ENCODE measurements around the gene NID2. TPM values are rescaled to one million over a fixed set of nuclear protein-coding genes. Genes with fewer than 3 reads are reported as not detected.
A peak's percentile ranks its signal among the peaks of the same experiment; 100 is the strongest.

NID2 gene
- total and polyA plus RNA-seq, 3 experiments from 2014 or later, result 0.30 TPM; not detected in 2

- peak overlapping the region in 2 of 8 donors; percentile 38 to 69 for H3K27ac Mint-ChIP-seq
- no peak overlapping the region for H3K4me3 Mint-ChIP-seq
- CTCF ChIA-PET, result interaction anchor here (1.3 kb wide), 1 partner anchor 126 kb away, joined by 3 read pairs; no protein-coding TSS in a partner anchor
- H3K36me3 Mint-ChIP-seq, result peaks cover 0 to 3% (median 0%) of the 10 kb centered on the region in 3 donors
- H3K4me1 ChIP-seq (ENCODE audit: insufficient read depth, low read length), result no peaks in the 10 kb centered on the region
- H3K27ac ChIP-seq (ENCODE audit: low read depth, low read length), result no peak overlapping the region
- H3K4me1 Mint-ChIP-seq, result no peaks in the 10 kb centered on the region
- DNase-seq, result no peak
- peaks cover 4% of the 10 kb centered on the region for H3K27me3 ChIP-seq (ENCODE audit: insufficient read depth, low read length, poor library complexity, severe bottlenecking)
- no peak overlapping the region for H3K4me3 ChIP-seq (ENCODE audit: low read length)
- no peaks in the 10 kb centered on the region for H3K36me3 ChIP-seq (ENCODE audit: insufficient read depth, low read length)
- H3K27me3 Mint-ChIP-seq, result peaks cover 6 to 14% of the 10 kb centered on the region in 2 donors
- no peaks in the 10 kb centered on the region for H3K9me3 Mint-ChIP-seq
- no peaks in the 10 kb centered on the region for H3K9me3 ChIP-seq (ENCODE audit: low read length)
- POLR2A ChIA-PET, result no interaction called here
Observed at GRCh38 chr14:52049721-52050588, 18.9 kb downstream of the NID2 start.

DNA sequence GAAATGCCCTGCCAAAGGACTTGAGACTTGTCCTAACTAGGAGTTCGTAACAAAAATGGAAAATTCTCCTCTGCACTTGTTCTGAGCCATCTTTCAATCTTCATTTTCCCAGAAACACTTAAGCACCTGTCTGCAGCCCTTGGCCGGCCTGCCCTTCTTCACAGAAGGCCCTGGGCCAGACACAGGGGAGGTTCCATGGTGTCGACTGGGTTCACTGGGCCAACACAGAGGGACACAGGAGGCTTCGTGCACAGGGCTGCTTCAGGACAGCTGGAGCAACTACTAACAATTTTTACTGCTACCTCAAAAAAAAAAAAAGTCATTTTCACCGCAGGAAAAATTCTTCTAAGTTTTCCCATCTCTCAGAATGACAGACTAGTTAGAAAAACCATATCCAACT, 19.6 kb downstream of the NID2 start:
- H3K36me3 ChIP-seq (ENCODE audit: insufficient read depth, low read length), result no peaks in the 10 kb centered on the region
- no peaks in the 10 kb centered on the region for H3K36me3 Mint-ChIP-seq
- CTCF ChIA-PET, result no interaction called here
- no peak overlapping the region for H3K27ac ChIP-seq (ENCODE audit: low read depth, low read length)
- no peaks in the 10 kb centered on the region for H3K4me1 Mint-ChIP-seq
- H3K4me1 ChIP-seq (ENCODE audit: insufficient read depth, low read length), result no peaks in the 10 kb centered on the region
- H3K27me3 Mint-ChIP-seq, result peaks cover 6 to 10% of the 10 kb centered on the region in 2 donors
- H3K4me3 ChIP-seq (ENCODE audit: low read length), result no peak overlapping the region
- H3K4me3 Mint-ChIP-seq, result no peak overlapping the region
- POLR2A ChIA-PET, result no interaction called here
- peaks cover 4% of the 10 kb centered on the region for H3K27me3 ChIP-seq (ENCODE audit: insufficient read depth, low read length, poor library complexity, severe bottlenecking)
- peak overlapping the region in 1 of 8 donors; percentile 5 for H3K27ac Mint-ChIP-seq
- H3K9me3 ChIP-seq (ENCODE audit: low read length), result no peaks in the 10 kb centered on the region
- no peaks in the 10 kb centered on the region for H3K9me3 Mint-ChIP-seq
- DNase-seq, result no peak

GRCh38 chr14:52048641-52049204, 20.1 kb downstream of the NID2 start:
- Histone ChIP-seq H3K27ac (ENCODE audit: low read depth, low read length) (no peak overlapping the region), H3K9me3 (ENCODE audit: low read length) (no peaks in the 10 kb centered on the region), H3K27me3 (ENCODE audit: insufficient read depth, low read length, poor library complexity, severe bottlenecking) (peaks cover under 1% of the 10 kb centered on the region), H3K4me3 (ENCODE audit: low read length) (no peak overlapping the region), H3K4me1 (ENCODE audit: insufficient read depth, low read length) (no peaks in the 10 kb centered on the region), H3K36me3 (ENCODE audit: insufficient read depth, low read length) (no peaks in the 10 kb centered on the region)
- ChIA-PET POLR2A (no interaction called here), CTCF (no interaction called here)
- Mint-ChIP-seq H3K9me3 (no peaks in the 10 kb centered on the region), H3K4me3 (no peak overlapping the region), H3K27me3 (peaks cover 3 to 7% of the 10 kb centered on the region in 2 donors), H3K4me1 (peaks cover 0 to 2% (median 2%) of the 10 kb centered on the region in 3 donors), H3K36me3 (no peaks in the 10 kb centered on the region), H3K27ac (no peak overlapping the region)
- DNase-seq, result no peak

DNA sequence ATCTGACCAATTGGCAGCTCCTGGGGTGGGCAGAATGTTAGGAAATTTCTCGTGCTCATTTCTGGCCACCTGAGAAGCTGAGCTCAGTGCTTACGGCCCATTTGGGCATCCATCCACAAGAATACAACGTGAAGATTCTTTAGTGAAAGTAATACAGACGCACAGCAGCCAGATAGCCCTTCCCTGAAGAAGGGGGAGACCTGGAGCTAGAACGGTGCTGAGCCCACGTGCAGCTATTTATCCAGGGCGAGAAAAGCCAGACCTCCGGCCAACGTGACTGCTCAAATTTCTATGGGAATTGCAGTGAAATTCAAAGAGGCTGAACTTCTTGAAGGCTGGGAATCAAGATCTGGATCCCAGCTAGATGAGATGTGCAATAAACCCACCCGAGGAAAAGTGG, 20.7 kb downstream of the NID2 start:
- Histone ChIP-seq H3K9me3 (ENCODE audit: low read length) (no peaks in the 10 kb centered on the region), H3K27ac (ENCODE audit: low read depth, low read length) (no peak overlapping the region), H3K36me3 (ENCODE audit: insufficient read depth, low read length) (no peaks in the 10 kb centered on the region), H3K4me1 (ENCODE audit: insufficient read depth, low read length) (no peaks in the 10 kb centered on the region), H3K27me3 (ENCODE audit: insufficient read depth, low read length, poor library complexity, severe bottlenecking) (no peaks in the 10 kb centered on the region), H3K4me3 (ENCODE audit: low read length) (no peak overlapping the region)
- Mint-ChIP-seq H3K36me3 (no peaks in the 10 kb centered on the region), H3K27ac (no peak overlapping the region), H3K27me3 (peaks cover 5 to 9% of the 10 kb centered on the region in 2 donors), H3K4me3 (no peak overlapping the region), H3K4me1 (peaks cover 0 to 3% (median 3%) of the 10 kb centered on the region in 3 donors), H3K9me3 (no peaks in the 10 kb centered on the region)
- CTCF ChIA-PET, result interaction anchor here (1.3 kb wide), 1 partner anchor 225 kb away, joined by 3 read pairs; no protein-coding TSS in a partner anchor
- DNase-seq, result no peak
- POLR2A ChIA-PET, result no interaction called here

DNA sequence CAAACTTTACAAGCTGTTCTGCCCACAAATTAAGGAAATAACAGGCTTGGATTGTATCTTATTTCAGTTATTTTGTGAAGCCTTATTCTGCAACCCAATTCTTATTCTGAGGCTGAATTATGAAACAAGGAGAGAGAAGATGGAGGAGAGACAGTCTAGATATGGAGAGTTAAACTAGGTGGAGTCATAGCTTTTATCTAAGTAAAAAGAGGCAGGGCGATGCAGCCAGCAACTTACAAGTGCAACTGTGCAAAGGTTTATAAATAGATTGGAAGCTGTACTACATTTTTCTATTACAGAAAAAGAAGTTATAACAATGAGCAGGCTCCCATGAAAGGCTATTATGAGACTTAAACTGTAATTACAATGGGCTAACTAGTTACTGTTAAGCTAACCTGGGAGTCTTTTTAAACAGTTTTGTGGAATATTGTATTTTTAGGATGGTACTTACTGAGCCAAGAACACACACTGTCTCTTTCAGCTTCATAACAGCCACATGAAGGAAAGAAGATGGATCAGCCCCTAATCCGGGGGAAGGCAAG, 22.4 kb downstream of the NID2 start:
- Mint-ChIP-seq H3K36me3 (no peaks in the 10 kb centered on the region), H3K27me3 (peaks cover 6 to 8% of the 10 kb centered on the region in 2 donors), H3K9me3 (no peaks in the 10 kb centered on the region), H3K4me1 (peaks cover 0 to 3% (median 3%) of the 10 kb centered on the region in 3 donors), H3K27ac (peak overlapping the region in 2 of 8 donors; percentile 22 to 32), H3K4me3 (no peak overlapping the region)
- H3K27me3 ChIP-seq (ENCODE audit: insufficient read depth, low read length, poor library complexity, severe bottlenecking), result no peaks in the 10 kb centered on the region
- H3K4me1 ChIP-seq (ENCODE audit: insufficient read depth, low read length), result no peaks in the 10 kb centered on the region
- H3K4me3 ChIP-seq (ENCODE audit: low read length), result no peak overlapping the region
- H3K27ac ChIP-seq (ENCODE audit: low read depth, low read length), result no peak overlapping the region
- no peak for DNase-seq
- CTCF ChIA-PET, result interaction anchor here (0.6 to 1.1 kb wide), 2 partner anchors 39 to 479 kb away, joined by 3 to 5 read pairs; no protein-coding TSS in a partner anchor
- no peaks in the 10 kb centered on the region for H3K9me3 ChIP-seq (ENCODE audit: low read length)
- H3K36me3 ChIP-seq (ENCODE audit: insufficient read depth, low read length), result no peaks in the 10 kb centered on the region
- POLR2A ChIA-PET, result no interaction called here

DNA sequence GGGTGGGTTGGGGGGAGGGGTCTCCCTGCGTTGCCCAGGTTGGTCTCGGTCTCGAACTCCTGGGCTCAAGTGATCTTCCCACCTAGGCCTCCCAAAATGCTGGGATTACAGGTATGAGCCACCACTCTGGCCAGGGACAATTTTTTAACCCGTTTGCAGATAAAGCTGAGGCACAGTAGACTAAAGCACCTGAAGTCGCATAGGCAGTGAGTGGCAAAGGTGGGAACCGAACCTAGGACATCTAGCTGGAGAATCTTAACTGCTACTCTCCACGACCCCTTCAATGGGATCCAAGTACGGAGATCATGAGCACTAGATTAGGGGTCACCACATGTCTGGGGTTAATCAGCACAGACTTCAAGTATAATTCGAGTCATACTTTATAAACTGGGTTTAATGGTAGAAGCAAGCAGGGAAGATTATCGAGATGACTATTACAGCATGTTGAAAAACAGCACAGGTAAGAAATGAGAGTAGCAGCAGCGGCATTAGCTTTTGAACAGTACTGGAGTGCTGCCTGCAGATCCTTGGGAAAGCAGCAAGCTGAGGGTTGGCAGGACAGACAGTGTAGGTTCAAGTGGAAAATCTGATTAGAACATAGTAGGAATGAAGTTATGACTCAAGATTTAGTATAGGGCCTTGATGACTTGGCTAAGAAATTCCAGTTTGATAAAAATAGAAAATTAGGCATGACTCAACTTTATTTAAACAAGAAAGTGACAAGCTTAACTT, 23.9 kb downstream of the NID2 start:
- CTCF ChIA-PET, result interaction anchor here (0.8 to 1.4 kb wide), 4 partner anchors 12 to 86 kb away, joined by 3 to 5 read pairs (median 3); no protein-coding TSS in a partner anchor
- POLR2A ChIA-PET, result interaction anchor here (0.7 kb wide), 1 partner anchor 24 kb away, joined by 4 read pairs; no protein-coding TSS in a partner anchor
- Histone ChIP-seq H3K27me3 (ENCODE audit: insufficient read depth, low read length, poor library complexity, severe bottlenecking) (no peaks in the 10 kb centered on the region), H3K4me1 (ENCODE audit: insufficient read depth, low read length) (no peaks in the 10 kb centered on the region), H3K27ac (ENCODE audit: low read depth, low read length) (no peak overlapping the region), H3K36me3 (ENCODE audit: insufficient read depth, low read length) (no peaks in the 10 kb centered on the region), H3K9me3 (ENCODE audit: low read length) (no peaks in the 10 kb centered on the region), H3K4me3 (ENCODE audit: low read length) (no peak overlapping the region)
- H3K36me3 Mint-ChIP-seq, result no peaks in the 10 kb centered on the region
- peaks cover 6 to 8% of the 10 kb centered on the region in 2 donors for H3K27me3 Mint-ChIP-seq
- H3K4me3 Mint-ChIP-seq, result peak overlapping the region in 1 of 7 donors; percentile 2
- DNase-seq, result no peak
- no peak overlapping the region for H3K27ac Mint-ChIP-seq
- H3K9me3 Mint-ChIP-seq, result no peaks in the 10 kb centered on the region
- H3K4me1 Mint-ChIP-seq, result peaks cover 0 to 3% (median 3%) of the 10 kb centered on the region in 3 donors

DNA sequence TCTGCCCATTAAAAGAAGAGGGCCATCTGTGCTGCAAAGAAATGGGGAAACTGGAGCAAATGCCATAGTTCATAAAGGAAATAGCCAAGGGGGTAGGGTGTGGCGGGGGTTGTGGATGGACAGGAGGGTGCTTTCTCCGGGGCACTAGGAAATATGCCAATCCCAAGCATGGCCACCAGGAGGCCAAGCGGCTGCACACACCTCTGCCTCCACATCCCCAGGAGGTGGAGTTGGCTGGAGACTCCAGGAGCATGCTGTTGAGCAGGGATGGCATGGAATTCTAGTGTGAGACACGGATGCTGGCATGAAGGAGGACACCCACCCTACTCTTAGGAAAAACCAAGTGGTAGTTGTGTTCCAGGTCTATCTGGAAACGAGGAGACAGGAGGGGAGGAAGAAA, 25.2 kb downstream of the NID2 start:
- POLR2A ChIA-PET, result no interaction called here
- Mint-ChIP-seq H3K27ac (no peak overlapping the region), H3K9me3 (no peaks in the 10 kb centered on the region), H3K4me1 (peaks cover 0 to 3% (median 3%) of the 10 kb centered on the region in 3 donors), H3K4me3 (no peak overlapping the region), H3K27me3 (peaks cover 6 to 8% of the 10 kb centered on the region in 2 donors), H3K36me3 (no peaks in the 10 kb centered on the region)
- Histone ChIP-seq H3K36me3 (ENCODE audit: insufficient read depth, low read length) (no peaks in the 10 kb centered on the region), H3K9me3 (ENCODE audit: low read length) (no peaks in the 10 kb centered on the region), H3K27ac (ENCODE audit: low read depth, low read length) (no peak overlapping the region), H3K27me3 (ENCODE audit: insufficient read depth, low read length, poor library complexity, severe bottlenecking) (no peaks in the 10 kb centered on the region), H3K4me1 (ENCODE audit: insufficient read depth, low read length) (no peaks in the 10 kb centered on the region), H3K4me3 (ENCODE audit: low read length) (no peak overlapping the region)
- DNase-seq, result peak in 4 of 5 donors; percentile 16 to 62 (median 26)
- CTCF ChIA-PET, result interaction anchor here (0.7 to 1.4 kb wide), 5 partner anchors 11 to 917 kb away, joined by 3 read pairs; no protein-coding TSS in a partner anchor

Measured in CD8-positive, alpha-beta memory T cell (primary cell).